Smooth muscle cell of bladder (primary cell): ENCODE data around the gene JHY. TPM values are rescaled to one million over a fixed set of nuclear protein-coding genes. Genes with fewer than 3 reads are reported as not detected.

Source experiments
- total RNA-seq: library from RNA; depleted of rRNA; stranded (reverse); fragments of >200 nt; gene quantifications from 2 replicates; pipeline ENCODE4 v1.2.3, GENCODE V29; 2014

The JHY gene
- total RNA-seq, result 1.4 and 1.7 TPM in 2 replicates

DNA sequence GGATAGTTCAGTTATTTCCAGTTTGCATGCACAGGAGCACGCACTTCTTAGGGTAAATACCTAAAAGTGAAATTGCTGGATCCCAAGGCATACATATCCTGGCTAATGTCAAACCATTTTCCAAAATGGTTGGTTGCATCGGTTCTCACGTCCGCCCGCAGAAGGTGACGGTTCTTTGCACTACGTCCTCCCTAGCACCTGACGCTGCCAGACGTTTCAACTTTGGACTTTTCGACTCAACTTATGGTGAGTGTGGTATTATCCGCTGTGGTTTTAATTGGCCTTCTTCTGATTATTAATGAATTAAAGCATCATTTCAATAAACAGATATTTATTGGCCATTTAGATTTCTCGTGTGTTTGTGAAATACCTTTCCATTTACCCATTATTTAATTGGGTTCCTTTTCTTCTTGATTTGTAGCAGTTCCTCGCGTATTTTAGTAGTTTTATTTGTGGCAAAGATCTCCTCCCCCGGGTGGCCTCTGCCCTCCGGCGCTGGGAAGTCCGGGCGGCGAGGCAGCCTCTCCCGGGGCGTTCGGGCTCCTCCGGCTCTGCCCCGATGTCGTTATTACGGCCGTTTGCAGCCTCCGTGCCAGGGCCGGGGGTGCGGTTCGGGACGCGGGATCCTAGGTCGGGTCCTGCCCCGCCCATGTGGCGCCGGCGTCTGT is at the start of gene JHY:
Gene JHY, plus strand, starts transcription at position 571 of the 668 bp plus-strand sequence. CDS start 3,091 bp downstream, outside the sequence.

DNA sequence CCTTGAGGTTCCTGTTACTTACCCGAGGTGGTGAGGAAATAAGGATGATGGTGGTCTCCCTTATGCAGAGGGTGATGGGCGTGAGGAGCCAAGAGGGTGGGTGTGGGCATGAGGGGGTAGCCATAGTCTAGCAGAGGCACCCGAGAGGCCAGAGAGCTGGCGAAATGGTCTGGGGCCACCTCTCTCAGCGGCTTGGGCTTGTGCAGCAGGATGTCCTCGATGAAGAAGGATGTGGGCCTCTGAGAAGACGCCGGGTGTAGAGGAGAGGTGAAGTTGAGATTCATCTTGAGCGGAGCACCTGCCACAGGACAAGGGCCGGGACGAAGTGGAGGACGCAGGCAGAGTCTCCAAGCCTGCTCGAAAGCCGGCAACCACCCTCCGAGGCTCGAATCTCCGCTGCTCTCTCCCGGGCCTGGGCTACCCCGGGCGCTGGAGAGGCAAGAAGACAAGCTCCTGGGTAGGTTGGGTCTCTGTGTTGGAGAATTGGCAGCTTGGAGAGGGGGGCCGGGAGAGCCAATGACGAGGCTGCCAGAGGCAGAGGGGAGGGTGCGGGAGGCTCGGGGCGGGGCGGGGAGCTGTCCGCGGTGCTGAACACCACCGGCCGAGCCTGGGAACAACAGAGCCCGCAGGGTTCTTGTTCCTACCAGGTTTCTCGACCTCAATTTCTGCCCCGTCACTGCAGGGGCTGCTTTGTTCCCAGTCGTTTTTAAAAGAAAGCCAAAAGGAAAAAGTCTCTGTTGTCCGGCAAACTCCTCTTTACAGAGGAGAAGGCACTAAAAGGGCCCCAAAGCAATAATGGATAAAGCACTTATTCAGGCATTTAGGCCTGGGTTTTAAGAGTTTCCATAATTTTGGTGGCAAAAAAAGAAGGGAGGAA is 99.1 kb downstream of the JHY start, which contains the start of gene BSX:
Gene BSX, minus strand, starts transcription at position 447 of the 877 bp plus-strand sequence. Its CDS starts 163 bp downstream, at position 284.

Other genes with a start within 250 kb of the JHY start
- 10.4 and 14.4 TPM in 2 replicates for gene UBASH3B, start 227.0 kb upstream of the JHY start, total RNA-seq
- not detected in 2 replicates for gene CRTAM, start 44.3 kb upstream of the JHY start, total RNA-seq
- gene BSX, start 99.1 kb downstream of the JHY start, total RNA-seq, result not detected in 2 replicates
- gene HSPA8, start 179.4 kb downstream of the JHY start, total RNA-seq, result 1,524 and 1,632 TPM in 2 replicates